RWPE2 (cell line): Measurements from ENCODE around the gene CILP2.

Experiments used
- ATAC-seq: fragments of 200-7000 bp; cut with Tn5 transposase; 3 replicates; pipeline ENCODE4 v1.9.1; 2021; ENCODE audit warnings: low read depth
- DNase-seq: peaks from one replicate; pipeline ENCODE4 v3.0.0-alpha.2; 2020; ENCODE audit warnings: low spot score
- H3K27ac ChIP-seq: fragments of 450-650 bp; 2 replicates; pipeline ENCODE4 v1.5.1; 2017; ENCODE audit warnings: mild to moderate bottlenecking; ENCODE audit not compliant: poor library complexity, severe bottlenecking
- H3K27me3 ChIP-seq: fragments of 250-450 bp; sonication (Bioruptor Pico); 2 replicates; pipeline ENCODE4 v1.5.1; 2021; ENCODE audit warnings: mild to moderate bottlenecking, moderate library complexity; ENCODE audit not compliant: insufficient read depth, poor library complexity, severe bottlenecking
- H3K36me3 ChIP-seq: fragments of 250-450 bp; sonication (Bioruptor Pico); 2 replicates; pipeline ENCODE4 v1.5.1; 2020; ENCODE audit warnings: low read depth, mild to moderate bottlenecking, moderate library complexity
- H3K4me1 ChIP-seq: fragments of 250-450 bp; sonication (Bioruptor Pico); 2 replicates; pipeline ENCODE4 v1.5.1; 2021; ENCODE audit warnings: mild to moderate bottlenecking, moderate library complexity; ENCODE audit not compliant: insufficient read depth, poor library complexity, severe bottlenecking
- H3K4me3 ChIP-seq: fragments of 250-450 bp; sonication (Bioruptor Pico); 2 replicates; pipeline ENCODE4 v1.5.1; 2021; ENCODE audit warnings: mild to moderate bottlenecking, moderate library complexity; ENCODE audit not compliant: severe bottlenecking
- H3K9me3 ChIP-seq: fragments of 250-450 bp; sonication (Bioruptor Pico); 2 replicates; pipeline ENCODE4 v1.5.1; 2021; ENCODE audit warnings: mild to moderate bottlenecking, moderate library complexity; ENCODE audit not compliant: severe bottlenecking
- CTCF ChIP-seq: fragments of 450-650 bp; IDR thresholded peaks from one replicate; pipeline ENCODE4 v1.5.1; 2017; ENCODE audit warnings: mild to moderate bottlenecking, moderate library complexity; ENCODE audit not compliant: poor library complexity, severe bottlenecking

CILP2 gene

GRCh38 chr19:19575411-19575810 is 37.3 kb downstream of the CILP2 start:
- Histone ChIP-seq H3K4me3 (no peak overlapping the region), H3K4me1 (no peaks in the 10 kb centered on the region), H3K27me3 (no peaks in the 10 kb centered on the region), H3K9me3 (no peaks in the 10 kb centered on the region), H3K27ac (no peak overlapping the region), H3K36me3 (no peaks in the 10 kb centered on the region; the same call in 1 of the 2 replicates)
- no peak for TF ChIP-seq CTCF
- ATAC-seq (no peak), DNase-seq (no peak)

- ATAC-seq, result no peak
- H3K9me3 ChIP-seq, result no peaks in the 10 kb centered on the region
- no peaks in the 10 kb centered on the region for H3K36me3 ChIP-seq
- DNase-seq, result no peak
- H3K27me3 ChIP-seq, result no peaks in the 10 kb centered on the region
- no peak overlapping the region for H3K27ac ChIP-seq
- no peak overlapping the region for H3K4me3 ChIP-seq
- no peaks in the 10 kb centered on the region for H3K4me1 ChIP-seq
- no peak for TF ChIP-seq CTCF
These were observed 40.2 kb downstream of the CILP2 start for GRCh38 chr19:19578252-19578651.

GRCh38 chr19:19579533-19580361 is 41.7 kb downstream of the CILP2 start:
- Histone ChIP-seq H3K4me3 (no peak overlapping the region), H3K27me3 (no peaks in the 10 kb centered on the region), H3K4me1 (no peaks in the 10 kb centered on the region), H3K9me3 (no peaks in the 10 kb centered on the region), H3K36me3 (no peaks in the 10 kb centered on the region), H3K27ac (no peak overlapping the region)
- DNase-seq, result no peak
- TF ChIP-seq CTCF, result no peak
- ATAC-seq, result no peak

GRCh38 chr19:19580418-19580817 is 42.4 kb downstream of the CILP2 start:
- H3K27me3 ChIP-seq, result no peaks in the 10 kb centered on the region
- ATAC-seq (no peak), DNase-seq (no peak)
- H3K4me1 ChIP-seq, result no peaks in the 10 kb centered on the region
- no peaks in the 10 kb centered on the region for H3K9me3 ChIP-seq
- H3K4me3 ChIP-seq, result no peak overlapping the region
- no peak overlapping the region for H3K27ac ChIP-seq
- no peak for TF ChIP-seq CTCF
- no peaks in the 10 kb centered on the region for H3K36me3 ChIP-seq

GRCh38 chr19:19581391-19581790 is 43.3 kb downstream of the CILP2 start:
- Histone ChIP-seq H3K27me3 (no peaks in the 10 kb centered on the region), H3K4me1 (no peaks in the 10 kb centered on the region), H3K9me3 (no peaks in the 10 kb centered on the region), H3K4me3 (no peak overlapping the region), H3K27ac (no peak overlapping the region), H3K36me3 (no peaks in the 10 kb centered on the region)
- no peak for TF ChIP-seq CTCF
- no peak for DNase-seq
- ATAC-seq, result no peak
